DOHH2 (cell line): ENCODE data around the gene PDE4A.

Source experiments
- H3F3A ChIP-seq: fragments of 200-600 bp; sonication (generic), shearing (Covaris generic); 2 replicates; pipeline ENCODE4 v1.6.0; 2016; ENCODE audit warnings: antibody characterized with exemption, mild to moderate bottlenecking; ENCODE audit not compliant: control insufficient read depth, insufficient read depth
- H3K27ac ChIP-seq: fragments of 200-600 bp; sonication (generic); 2 replicates; pipeline ENCODE4 v1.5.1; 2014; ENCODE audit warnings: low read depth, mild to moderate bottlenecking, low read length, moderate library complexity
- H3K27me3 ChIP-seq: fragments of 200-600 bp; sonication (generic); 2 replicates; pipeline ENCODE4 v1.6.1; 2014; ENCODE audit warnings: mild to moderate bottlenecking, low read length, mixed read lengths; ENCODE audit not compliant: control insufficient read depth
- H3K36me3 ChIP-seq: fragments of 200-600 bp; sonication (generic); 2 replicates; pipeline ENCODE4 v1.6.1; 2014; ENCODE audit warnings: mild to moderate bottlenecking, low read length, moderate library complexity, mixed read lengths; ENCODE audit not compliant: control insufficient read depth
- H3K4me1 ChIP-seq: fragments of 200-600 bp; sonication (generic); 2 replicates; pipeline ENCODE4 v1.6.1; 2014; ENCODE audit warnings: mild to moderate bottlenecking, low read length, mixed read lengths; ENCODE audit not compliant: control insufficient read depth
- H3K4me2 ChIP-seq: fragments of 200-600 bp; sonication (generic); 2 replicates; pipeline ENCODE4 v1.6.0; 2014; ENCODE audit warnings: mild to moderate bottlenecking, low read length, moderate library complexity
- H3K4me3 ChIP-seq: fragments of 200-600 bp; sonication (generic); 2 replicates; pipeline ENCODE4 v1.5.1; 2014; ENCODE audit warnings: mild to moderate bottlenecking, low read length, mixed read lengths
- H3K79me2 ChIP-seq: fragments of 200-600 bp; sonication (generic); 2 replicates; pipeline ENCODE4 v1.6.1; 2014; ENCODE audit warnings: mild to moderate bottlenecking, low read length, mixed read lengths; ENCODE audit not compliant: control insufficient read depth
- H3K9me2 ChIP-seq: fragments of 200-600 bp; sonication (generic); replicated peaks from 2 replicates; pipeline ENCODE4 v1.6.1; 2014; ENCODE audit warnings: mild to moderate bottlenecking, low read length, mixed read lengths; ENCODE audit not compliant: control insufficient read depth
- H3K9me3 ChIP-seq: fragments of 200-600 bp; sonication (generic); 2 replicates; pipeline ENCODE4 v1.6.1; 2014; ENCODE audit warnings: antibody characterized with exemption, low read length, mixed read lengths; ENCODE audit not compliant: control insufficient read depth, insufficient read depth
- H4K20me1 ChIP-seq: fragments of 200-600 bp; sonication (generic); 2 replicates; pipeline ENCODE4 v1.6.0; 2014; ENCODE audit warnings: low read depth, mild to moderate bottlenecking, antibody characterized with exemption, low read length, moderate library complexity; ENCODE audit not compliant: control insufficient read depth, insufficient read depth
- EZH2phosphoT487 ChIP-seq: fragments of 200-600 bp; sonication (generic); IDR thresholded peaks from 2 replicates; pipeline ENCODE4 v1.6.1; 2017; ENCODE audit warnings: borderline replicate concordance, mild to moderate bottlenecking, antibody characterized with exemption, low read length, moderate library complexity, mixed read lengths
- TF ChIP-seq, protein P1 (sequence below): fragments of 200-600 bp; sonication (generic); IDR thresholded peaks from one replicate; pipeline ENCODE4 v1.5.1; 2014; ENCODE audit warnings: antibody characterized with exemption, mild to moderate bottlenecking, low read depth, low read length; ENCODE audit not compliant: poor library complexity, severe bottlenecking

The PDE4A gene

GRCh38 chr19:10497371-10497770 is 77.0 kb downstream of the PDE4A start:
- peaks cover 85% of the 10 kb centered on the region for H3K79me2 ChIP-seq
- no peaks in the 10 kb centered on the region for H3K27me3 ChIP-seq
- H3K4me2 ChIP-seq, result no peak overlapping the region
- no peak overlapping the region for H3K27ac ChIP-seq
- peaks cover 69% of the 10 kb centered on the region for H3K36me3 ChIP-seq
- no peaks in the 10 kb centered on the region for H3K9me3 ChIP-seq
- H3K4me3 ChIP-seq, result no peak overlapping the region
- peaks cover 14% of the 10 kb centered on the region for H3K4me1 ChIP-seq
- no peaks in the 10 kb centered on the region for H3F3A ChIP-seq
- TF ChIP-seq, protein P1, sequence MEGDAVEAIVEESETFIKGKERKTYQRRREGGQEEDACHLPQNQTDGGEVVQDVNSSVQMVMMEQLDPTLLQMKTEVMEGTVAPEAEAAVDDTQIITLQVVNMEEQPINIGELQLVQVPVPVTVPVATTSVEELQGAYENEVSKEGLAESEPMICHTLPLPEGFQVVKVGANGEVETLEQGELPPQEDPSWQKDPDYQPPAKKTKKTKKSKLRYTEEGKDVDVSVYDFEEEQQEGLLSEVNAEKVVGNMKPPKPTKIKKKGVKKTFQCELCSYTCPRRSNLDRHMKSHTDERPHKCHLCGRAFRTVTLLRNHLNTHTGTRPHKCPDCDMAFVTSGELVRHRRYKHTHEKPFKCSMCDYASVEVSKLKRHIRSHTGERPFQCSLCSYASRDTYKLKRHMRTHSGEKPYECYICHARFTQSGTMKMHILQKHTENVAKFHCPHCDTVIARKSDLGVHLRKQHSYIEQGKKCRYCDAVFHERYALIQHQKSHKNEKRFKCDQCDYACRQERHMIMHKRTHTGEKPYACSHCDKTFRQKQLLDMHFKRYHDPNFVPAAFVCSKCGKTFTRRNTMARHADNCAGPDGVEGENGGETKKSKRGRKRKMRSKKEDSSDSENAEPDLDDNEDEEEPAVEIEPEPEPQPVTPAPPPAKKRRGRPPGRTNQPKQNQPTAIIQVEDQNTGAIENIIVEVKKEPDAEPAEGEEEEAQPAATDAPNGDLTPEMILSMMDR, result no peak
- TF ChIP-seq EZH2phosphoT487, result no peak
- H4K20me1 ChIP-seq, result peaks cover 6% of the 10 kb centered on the region; the same call in 1 of the 2 replicates
- no peaks in the 10 kb centered on the region for H3K9me2 ChIP-seq

GRCh38 chr19:10499550-10500246 is 79.4 kb downstream of the PDE4A start:
- H3K79me2 ChIP-seq, result peaks cover 76% of the 10 kb centered on the region
- no peaks in the 10 kb centered on the region for H3K9me2 ChIP-seq
- no peak overlapping the region for H3K4me3 ChIP-seq
- no peak overlapping the region for H3K27ac ChIP-seq
- no peak for TF ChIP-seq EZH2phosphoT487
- TF ChIP-seq, protein P1, result no peak
- H3K27me3 ChIP-seq, result no peaks in the 10 kb centered on the region
- H3K4me1 ChIP-seq, result peaks cover 20% of the 10 kb centered on the region
- no peak overlapping the region for H3K4me2 ChIP-seq
- H4K20me1 ChIP-seq, result peaks cover 6% of the 10 kb centered on the region; the same call in 1 of the 2 replicates
- H3K36me3 ChIP-seq, result peaks cover 63% of the 10 kb centered on the region
- H3F3A ChIP-seq, result 0 out of 2 replicates have a peak, but pooled peaks cover 2% of the 10 kb centered on the region
- no peaks in the 10 kb centered on the region for H3K9me3 ChIP-seq

DNA sequence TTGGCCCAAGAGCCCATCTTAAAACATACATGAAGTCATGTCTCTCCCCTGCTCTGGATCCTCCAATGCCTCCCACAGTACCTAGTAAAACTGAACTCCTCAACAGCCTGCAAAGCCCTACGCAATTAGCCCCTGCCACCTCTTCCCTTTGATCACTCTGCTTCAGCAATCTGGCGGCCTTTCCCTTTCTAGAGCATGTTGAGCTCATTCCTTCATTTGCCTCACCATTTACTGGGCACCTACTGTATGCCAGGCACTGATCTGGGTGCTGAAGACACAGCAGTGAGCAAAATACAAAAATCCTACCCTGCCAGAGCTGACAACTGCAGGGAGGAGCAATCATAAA is 79.9 kb downstream of the PDE4A start:
- Histone ChIP-seq H3K9me3 (no peaks in the 10 kb centered on the region), H3K27ac (no peak overlapping the region), H3F3A (0 out of 2 replicates have a peak, but pooled peaks cover 5% of the 10 kb centered on the region), H3K27me3 (no peaks in the 10 kb centered on the region), H3K4me1 (peaks cover 20% of the 10 kb centered on the region), H4K20me1 (peaks cover 6% of the 10 kb centered on the region; the same call in 1 of the 2 replicates), H3K4me2 (0 out of 2 replicates have a peak overlapping the region, but pooled peaks have one; percentile 8), H3K36me3 (peaks cover 60% of the 10 kb centered on the region), H3K4me3 (no peak overlapping the region), H3K9me2 (no peaks in the 10 kb centered on the region), H3K79me2 (peaks cover 73% of the 10 kb centered on the region)
- TF ChIP-seq EZH2phosphoT487, result no peak
- TF ChIP-seq, protein P1, result no peak
